Stimulated activated naive CD8-positive, alpha-beta T cell treated with anti-CD3 and anti-CD28 coated beads, Interleukin-15, Interleukin-2, amounts not matched to agents 100 U/mL and 50 U/mL, for 24 hours (primary cell): ENCODE measurements around the gene VAX1.
"Not testable (repeated sequence)": the region's sequence is repeated elsewhere in the genome, so short reads cannot be mapped to it uniquely, and the experiment has no call there.

Experiments
- ATAC-seq: fragments of 150-1000 bp; cut with Tn5 transposase; one replicate; pipeline ENCODE4 v1.10.0; 2021
- DNase-seq: peaks from one replicate; pipeline ENCODE4 v3.0.0; 2021

VAX1 gene

DNA sequence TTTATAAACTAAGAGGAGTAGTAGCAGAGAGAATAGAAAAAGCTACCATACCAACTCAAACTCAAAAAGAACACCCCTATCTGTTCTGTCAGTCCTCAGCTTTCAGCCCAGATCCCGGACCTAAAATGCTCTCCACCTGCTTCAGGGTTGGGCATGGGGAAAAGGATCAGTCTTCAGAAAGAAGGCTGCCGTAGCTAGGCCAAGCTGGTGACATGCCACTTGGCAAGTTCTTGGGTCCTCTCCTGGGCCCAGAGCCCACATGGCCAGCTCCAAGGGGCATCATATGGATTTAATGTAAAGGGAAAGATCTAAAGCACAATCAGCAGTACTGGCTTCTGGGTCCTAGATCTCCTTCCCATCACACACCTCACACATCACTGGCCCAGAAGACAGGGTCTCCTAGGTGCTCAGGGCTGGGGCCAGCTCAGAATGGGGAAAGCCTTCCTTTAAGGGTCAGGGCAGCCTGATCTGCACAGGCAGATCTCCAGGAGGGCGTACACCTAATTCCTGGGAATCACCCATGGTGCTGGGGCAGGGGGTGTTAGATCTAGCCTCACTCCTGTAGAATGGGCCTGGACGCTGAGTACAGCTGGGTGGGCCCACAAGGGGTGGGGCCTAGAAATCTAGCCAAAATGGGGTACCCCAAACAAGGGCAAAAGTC, 2.5 kb downstream of the VAX1 start:
- no peak for DNase-seq
- no peak for ATAC-seq

DNA sequence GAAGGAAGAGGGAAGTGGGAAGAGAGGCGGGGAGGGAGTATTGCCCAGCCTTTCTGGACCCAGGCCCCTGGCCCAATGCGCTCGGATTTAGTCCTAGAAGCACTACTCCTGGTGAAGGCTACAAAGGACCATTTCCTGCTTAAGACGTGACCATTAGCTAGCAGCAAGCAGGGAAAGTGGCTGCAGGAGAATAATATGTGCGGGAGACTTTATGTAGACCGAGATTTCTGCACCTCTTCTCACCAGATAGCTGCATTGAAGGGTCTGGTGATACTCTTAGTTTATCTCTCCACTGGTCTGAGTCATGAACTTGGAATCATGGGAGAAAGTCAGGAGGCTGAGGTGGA, 3.1 kb downstream of the VAX1 start:
- ATAC-seq: no peak
- DNase-seq: no peak

DNA sequence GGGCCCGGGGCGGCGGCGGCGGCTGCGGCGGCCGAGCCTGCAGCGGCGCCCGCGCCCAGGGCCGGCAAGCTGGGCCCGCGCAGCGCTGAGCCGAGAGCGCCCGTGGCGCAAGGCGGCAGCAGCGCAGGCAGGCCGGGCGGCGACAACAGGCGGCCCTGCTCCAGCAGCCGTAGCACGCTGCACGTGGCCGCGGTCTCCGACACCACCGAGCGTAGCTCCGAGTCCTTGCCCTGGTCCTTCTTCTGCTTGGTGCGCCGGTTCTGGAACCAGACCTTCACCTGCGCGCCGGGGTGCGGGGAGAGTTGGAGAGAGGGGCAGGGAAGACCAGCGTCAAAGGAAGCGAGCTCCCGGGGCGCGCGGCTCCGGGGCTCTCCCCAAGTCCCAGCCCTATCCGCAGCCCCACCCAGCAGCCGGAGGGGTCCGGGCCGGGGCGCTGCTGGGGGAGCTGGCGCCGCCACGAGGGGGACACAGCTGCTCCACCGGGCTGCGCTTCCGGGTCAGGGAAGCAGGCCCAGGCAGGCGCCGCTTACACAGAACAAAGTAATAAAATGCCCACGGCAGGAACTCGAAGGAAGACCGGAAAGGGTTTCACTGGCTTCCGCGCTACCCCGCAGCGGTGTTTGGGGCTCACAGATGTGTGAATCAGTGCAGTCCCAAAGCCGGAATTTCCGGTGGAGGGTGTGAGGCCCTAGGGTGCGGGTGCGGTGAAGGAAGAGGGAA, 3.6 kb downstream of the VAX1 start:
- DNase-seq (peak; percentile 11), ATAC-seq (peak; percentile 31)

DNA sequence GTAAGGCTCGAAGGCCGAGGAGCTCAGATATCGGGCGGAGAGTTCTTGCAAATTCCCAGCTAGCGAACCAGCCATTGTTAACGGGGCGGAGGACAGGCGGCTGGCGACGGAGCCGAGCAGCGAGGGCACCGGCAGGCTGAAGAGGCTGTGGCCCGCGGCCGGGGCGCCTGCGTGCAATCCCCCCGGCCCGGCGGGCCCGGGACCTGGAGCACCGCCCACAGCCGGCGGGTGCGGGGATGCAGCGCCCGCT, 4.1 kb downstream of the VAX1 start:
- no peak for DNase-seq
- ATAC-seq: no peak

DNA sequence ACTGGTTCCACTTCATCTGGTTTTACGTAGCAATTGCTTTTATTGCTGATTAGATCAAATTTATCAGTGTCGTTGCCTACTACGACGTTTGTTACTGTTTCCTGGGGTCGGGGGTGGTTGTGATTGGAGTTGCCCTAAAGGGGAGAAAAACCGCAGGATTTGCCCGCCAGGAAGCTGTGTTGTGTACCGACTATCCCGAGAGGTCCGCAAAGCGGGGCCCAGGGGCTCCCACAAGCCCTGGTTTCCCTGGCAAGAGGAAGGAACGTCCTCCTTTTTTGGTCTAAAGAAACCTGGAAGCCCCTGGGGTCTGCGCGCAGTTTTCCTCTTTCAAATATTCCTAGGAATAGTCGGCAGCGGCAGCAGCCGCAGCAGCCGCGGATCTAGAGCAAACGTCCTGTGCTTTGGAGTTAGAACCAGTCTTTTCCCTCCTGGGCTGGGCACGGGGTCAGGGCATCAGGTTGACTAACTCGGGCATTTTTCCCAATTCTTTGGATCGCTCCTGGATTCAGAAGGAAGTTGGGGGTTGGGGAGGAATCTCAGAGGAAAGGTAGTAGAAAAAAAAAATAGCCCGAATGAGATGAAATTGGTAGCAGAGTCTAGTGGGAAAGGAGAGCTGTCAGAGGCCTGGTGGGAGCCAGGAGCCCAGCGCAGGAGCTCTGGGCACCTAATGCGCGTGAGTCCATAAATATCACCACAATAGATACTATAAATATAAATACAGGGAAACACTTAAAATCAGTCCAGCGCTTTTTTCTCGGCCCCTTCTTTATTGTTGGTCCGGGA, 4.6 kb downstream of the VAX1 start:
- DNase-seq: peak; percentile 5
- ATAC-seq: no peak

DNA sequence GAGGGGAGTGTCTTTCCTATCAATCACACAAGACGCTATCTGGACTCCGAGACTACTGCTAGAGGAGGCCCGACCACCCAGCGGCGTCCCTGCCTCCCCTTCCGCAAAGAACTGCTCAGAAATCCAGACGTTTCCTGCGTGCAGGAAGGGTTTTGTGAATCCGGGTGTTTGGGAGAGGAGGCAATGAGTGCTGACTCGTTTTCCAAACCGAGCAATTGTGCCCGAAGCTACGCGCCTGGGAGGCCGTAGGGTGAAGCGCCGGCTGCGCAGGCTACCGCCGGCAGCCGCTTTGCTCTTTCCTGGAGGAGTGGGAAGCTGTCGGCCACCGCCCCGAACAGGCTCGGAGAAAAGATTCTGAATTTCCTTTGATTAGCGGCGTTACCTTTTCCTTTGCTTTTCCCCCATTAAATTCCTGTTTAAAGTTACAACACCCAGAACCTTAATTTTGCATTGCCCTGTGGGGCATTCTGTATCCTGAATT, 5.3 kb downstream of the VAX1 start:
- ATAC-seq: no peak
- peak; percentile 11 for DNase-seq

DNA sequence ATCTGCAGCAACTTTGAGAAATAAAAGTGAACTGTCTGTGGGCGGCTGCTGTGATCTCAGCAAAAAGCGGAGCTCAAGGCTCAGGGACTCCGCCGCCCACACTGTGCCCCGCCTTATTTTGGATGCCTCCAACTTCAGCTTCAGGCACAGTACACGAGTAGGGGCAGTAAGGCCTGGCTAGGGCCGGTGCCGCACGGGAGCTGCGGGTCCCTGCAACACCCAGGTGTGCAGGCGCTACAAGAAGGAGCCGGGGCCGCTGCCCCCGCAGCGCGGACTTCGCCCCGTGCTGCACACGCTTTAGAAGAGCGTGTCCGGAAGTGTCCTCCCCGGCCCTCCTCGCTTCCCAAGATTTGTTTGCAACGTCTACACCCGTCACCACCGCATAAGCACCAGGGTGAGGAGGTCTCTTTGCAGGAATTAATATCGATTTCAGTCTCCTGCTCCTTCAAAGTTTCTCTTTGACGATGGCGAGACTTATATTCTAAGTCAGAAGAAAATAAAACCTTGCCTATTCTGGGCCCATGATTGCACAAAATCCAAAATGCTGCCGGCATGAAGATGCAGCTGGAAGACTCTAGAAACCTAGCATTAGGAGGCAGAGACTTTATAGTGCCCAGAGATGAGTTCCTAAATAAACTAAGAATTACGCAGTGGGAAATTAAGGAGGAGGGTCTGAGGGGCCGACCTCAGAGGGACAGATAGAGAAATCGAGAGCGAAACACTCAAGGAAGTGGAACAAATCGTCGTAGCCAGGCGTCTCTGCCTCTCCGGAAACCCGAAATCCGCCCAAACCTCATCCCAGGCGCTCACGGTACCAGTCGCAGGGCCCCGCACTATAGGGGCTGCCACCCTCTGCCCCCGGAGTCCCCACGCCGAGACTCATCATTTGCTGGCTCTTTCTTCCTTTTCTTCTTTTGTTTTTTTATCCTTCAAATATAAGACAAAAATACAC, 6.4 kb downstream of the VAX1 start:
- ATAC-seq (no peak), DNase-seq (peak; percentile 9)

DNA sequence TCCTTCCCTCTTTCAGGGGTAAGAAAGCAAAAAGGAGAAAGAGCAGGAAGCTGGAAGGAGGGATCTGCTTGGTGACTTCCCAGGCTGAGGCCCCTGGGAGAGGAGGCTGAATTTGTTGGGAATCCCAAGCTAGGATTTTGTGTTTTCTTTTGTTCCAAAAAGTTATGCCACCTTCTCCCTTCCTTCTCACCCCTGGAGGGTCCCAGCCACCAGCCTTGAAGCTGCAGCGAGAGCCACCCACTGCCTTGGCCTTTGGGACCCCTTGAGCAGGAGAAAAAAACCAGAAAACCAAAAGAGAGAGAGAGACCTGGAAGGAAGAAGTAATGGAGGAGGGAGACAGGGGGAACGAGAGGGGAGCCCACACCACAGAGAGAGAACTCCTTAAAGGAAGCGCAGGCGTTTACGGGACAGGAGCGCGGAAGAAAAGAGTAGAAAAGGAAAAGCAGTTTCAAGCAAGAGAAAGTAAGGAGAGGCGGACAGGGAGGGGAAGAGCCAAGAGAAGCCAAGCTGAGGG, 7.2 kb downstream of the VAX1 start:
- ATAC-seq (no peak), DNase-seq (no peak)

DNA sequence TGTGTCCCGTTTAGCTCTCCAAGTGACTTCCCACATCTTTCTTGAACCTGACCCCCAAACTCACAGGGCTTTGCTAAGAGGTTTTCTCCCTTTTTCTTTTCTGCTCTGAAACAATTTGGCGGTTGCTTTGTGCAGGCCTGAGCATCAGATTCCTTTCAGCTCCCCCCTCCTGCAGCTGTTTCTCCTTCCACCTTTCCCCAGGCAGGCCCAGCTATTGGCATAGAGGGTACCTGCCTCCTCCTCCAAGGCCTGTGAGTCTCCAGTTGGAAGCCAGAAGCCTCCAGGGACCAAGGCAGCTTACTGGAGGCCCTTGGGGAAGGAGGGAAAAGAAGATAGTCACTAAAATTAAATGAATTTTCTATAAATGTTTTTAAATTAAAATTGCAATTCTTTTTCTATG, 7.7 kb downstream of the VAX1 start:
- ATAC-seq: no peak
- no peak for DNase-seq

DNA sequence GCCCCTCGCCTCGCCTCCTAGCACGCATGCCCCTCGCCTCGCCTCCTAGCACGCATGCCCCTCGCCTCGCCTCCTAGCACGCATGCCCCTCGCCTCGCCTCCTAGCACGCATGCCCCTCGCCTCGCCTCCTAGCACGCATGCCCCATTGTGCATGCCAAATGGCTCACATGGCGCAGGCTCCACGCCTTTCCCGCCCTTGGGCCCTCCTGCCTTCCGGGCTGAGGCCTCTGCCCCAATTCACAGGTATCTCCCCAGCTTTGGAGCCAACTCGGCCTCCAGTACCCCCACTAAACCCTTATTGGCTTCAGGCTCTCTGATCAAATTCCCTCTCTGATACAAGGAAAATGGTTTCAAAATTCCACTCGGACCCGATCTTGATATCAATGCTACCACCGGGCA, 11.4 kb downstream of the VAX1 start:
- ATAC-seq, DNase-seq: not testable (repeated sequence)

DNA sequence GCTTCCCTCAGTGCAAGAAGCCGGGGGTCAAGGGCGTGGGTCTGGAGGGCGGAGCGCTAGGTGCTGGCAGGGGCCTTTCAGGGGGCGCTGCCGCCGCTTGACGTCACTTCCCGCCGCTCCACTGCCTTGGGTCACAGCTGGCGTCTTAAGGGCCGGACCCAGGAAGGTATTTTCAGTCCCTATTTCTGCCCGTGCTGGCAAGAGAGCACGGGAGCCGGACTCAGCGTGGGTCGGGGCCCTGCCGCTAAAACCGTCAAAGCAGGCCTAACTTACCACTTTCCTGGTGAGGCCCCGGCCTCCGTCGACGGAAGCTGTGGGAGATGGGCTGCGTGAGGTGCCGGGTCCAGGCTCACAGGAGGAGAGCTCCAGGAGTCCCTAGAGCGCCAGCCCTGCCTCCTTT, 12.0 kb downstream of the VAX1 start:
- no peak for ATAC-seq

DNA sequence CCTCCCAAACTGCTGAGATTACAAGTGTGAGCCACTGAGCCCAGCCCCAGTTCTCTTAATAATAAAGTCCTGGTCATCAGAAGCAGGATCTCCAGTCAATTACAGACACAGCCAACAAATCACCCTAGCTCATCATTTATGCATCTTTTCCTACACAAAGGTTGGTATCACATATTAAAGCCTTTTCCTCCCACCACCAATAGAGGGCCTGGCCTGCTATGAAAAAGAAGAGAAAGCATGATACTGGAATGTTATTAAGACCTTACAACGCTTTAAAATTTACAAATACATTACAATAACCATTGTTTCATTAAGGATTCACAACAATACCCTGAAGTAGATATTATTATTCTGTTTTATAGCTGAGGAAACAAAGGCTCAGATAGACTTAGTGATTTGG, 25.9 kb downstream of the VAX1 start:
- DNase-seq: no peak
- no peak for ATAC-seq

More for the DNA sequence above, 12.0 kb downstream of the VAX1 start:
- DNase-seq: no peak

DNA sequence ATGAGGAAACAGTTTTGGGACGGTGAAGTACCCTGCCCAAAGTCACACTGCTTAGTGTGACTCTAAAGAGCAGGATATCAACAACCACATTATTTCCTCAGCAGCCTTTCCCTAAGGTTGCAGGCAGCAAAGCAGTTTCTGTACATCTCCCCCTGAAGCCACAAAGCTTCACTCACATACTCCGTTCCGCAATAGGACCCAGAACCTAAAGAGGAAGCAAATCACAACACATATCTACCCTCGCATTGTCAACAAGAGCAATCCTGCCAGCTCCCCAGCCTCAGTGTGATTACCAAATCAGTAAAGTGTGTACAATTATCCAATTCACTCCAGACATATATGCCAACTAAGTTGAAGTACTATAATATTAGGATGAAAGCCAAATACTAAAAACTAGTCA, 30.8 kb downstream of the VAX1 start:
- ATAC-seq (no peak), DNase-seq (no peak)

DNA sequence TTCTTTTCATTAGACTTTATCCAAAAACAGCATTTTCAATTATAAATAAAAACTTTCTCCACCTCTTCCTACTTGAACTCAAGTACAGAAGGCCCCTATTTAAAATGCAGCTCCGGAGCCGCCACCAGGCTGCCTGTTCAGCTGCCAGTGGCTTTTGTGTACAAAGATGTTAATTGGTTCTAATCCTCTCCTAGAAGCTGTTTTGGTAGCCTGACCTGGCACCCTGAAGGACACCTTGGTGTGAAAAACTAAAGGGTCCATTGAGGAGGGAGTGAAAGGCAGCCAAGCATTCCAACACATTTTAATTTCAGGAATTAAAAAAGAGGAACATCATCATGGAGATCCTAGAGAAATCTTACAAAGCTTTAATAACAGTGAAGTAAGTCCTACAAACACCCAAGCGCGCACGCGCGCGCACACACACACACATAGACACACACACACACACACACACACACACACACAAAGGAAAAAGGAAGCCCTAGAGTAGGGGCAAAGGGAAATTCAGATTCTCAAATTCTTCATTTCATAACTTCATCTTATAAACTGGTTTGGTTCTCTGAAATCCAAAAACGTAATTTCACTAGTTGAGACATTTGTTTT, 41.4 kb downstream of the VAX1 start:
- DNase-seq (no peak), ATAC-seq (no peak)

DNA sequence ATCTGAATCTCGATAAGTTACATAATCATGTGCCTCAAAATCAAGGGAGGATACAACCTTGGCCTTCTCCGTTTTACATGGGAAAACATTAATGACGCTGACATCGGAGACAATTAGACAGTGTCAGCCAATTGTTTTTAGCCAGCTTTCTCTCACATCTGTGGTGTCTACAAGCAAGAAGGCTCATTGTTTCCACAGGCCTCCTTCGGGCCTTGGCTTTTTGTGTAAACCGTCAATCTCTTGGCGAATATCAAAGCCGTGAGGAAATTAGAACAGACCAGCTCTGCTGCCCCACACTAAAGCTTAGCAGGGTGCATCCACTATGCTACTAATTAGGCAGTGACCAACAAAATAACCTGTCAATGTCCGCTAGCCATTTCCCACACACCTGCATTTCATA, 43.2 kb downstream of the VAX1 start:
- ATAC-seq (no peak), DNase-seq (no peak)

DNA sequence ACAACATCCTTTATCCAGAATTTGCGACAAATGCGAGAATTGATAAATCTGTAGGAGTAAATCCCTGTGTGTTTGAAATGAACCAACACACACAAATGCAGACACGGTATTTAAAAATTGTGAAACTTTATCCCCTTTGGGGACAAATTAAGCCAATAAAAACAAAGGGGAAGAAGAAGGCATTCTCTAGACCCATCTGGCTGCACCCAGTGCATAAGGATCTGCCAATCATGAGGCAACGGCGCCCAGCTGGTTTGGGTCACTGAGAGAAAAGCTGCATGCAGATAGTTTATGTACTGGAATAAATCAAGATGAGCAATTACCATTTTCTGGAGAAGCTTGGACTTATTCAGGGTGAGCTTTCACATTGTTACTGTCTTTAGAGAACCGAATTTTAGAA, 45.7 kb downstream of the VAX1 start:
- no peak for DNase-seq
- ATAC-seq: no peak

DNA sequence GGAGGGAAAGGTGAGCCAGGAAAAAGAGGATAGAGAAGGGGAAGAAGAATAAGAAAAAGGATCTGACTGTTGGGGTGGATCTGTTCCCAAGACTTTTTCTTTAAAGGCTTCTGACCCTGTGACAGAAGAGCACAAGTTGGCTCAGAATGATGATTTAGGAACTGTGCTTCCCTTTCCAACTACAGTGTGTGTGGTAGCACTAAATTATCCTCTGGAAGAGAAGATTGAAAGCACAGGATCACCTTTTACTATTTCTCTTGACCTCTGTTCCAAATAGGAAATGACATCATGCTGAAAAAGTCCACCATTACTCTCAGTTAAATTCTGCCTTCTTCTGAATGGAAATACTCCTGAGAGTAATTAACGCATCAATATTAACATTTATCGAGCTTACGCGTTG, 47.2 kb downstream of the VAX1 start:
- ATAC-seq: no peak
- DNase-seq: no peak

DNA sequence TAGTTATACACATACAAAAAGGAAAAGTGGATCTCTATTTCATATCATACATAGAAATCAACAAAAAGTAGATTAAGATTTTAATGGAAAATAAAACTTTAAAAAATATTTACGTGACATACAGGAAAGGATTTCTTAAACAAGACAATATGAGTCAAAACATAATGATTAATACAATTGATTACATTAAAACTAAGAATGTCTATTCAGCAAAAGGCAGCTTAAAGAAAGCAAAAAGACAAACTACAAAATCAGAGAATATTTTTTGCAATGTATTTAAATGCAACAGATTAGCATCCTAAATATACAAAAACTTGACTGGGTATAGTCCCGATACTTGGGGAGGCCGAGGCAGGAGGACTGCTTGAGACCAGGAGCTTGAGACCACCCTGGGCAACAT, 50.5 kb downstream of the VAX1 start:
- DNase-seq (no peak), ATAC-seq (no peak)

DNA sequence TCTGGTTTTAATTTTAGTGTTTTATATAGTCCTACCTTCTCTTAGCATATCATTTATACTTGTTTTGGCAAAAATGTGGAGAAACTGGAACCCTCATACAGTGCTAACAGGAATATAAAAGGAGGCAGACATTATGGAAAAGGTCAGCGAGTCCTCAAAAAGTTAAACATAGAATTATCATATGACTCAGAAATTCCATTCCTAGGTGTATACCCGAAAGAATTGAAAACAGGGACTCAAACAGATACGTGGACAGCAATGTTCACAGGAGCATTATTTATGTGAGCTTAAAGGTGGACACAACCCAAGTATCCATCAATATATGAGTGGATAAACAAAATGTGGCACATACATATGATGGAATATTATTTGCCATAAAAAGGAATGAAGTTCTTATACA, 51.5 kb downstream of the VAX1 start:
- ATAC-seq (no peak), DNase-seq (no peak)

DNA sequence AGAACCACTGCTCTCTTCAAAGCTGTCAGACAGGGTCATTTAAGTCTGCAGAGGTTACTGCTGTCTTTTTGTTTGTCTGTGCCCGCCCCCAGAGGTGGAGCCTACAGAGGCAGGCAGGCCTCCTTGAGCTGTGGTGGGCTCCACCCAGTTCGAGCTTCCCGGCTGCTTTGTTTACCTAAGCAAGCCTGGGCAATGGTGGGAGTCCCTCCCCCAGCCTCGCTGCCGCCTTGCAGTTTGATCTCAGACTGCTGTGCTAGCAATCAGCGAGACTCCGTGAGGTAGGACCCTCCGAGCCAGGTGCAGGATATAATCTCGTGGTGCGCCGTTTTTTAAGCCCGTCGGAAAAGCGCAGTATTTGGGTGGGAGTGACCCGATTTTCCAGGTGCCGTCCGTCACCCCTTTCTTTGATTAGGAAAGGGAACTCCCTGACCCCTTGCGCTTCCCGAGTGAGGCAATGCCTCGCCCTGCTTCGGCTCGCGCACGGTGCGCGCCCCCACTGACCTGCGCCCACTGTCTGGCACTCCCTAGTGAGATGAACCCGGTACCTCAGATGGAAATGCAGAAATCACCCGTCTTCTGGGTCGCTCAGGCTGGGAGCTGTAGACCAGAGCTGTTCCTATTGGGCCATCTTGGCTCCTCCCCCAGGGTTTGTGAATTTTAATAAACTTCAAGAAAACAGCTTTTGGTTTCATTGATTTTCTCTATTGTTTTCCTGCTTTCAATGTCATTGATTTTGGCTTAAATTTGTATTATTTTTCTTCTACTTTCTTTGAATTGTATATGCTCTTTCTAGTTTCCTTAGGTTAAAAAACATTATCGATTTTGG, 53.4 kb downstream of the VAX1 start:
- ATAC-seq, DNase-seq: not testable (repeated sequence)
